Germinal center (tissue), 1 donor: Measurements from ENCODE around the gene AACS.
"Not testable (repeated sequence)": the region's sequence is repeated elsewhere in the genome, so short reads cannot be mapped to it uniquely, and the experiment has no call there.

Experiments
- DNase-seq: peaks from one replicate; pipeline ENCODE4 v3.0.0; 2012; ENCODE audit warnings: mixed read lengths, low spot score

Gene AACS, protein sequence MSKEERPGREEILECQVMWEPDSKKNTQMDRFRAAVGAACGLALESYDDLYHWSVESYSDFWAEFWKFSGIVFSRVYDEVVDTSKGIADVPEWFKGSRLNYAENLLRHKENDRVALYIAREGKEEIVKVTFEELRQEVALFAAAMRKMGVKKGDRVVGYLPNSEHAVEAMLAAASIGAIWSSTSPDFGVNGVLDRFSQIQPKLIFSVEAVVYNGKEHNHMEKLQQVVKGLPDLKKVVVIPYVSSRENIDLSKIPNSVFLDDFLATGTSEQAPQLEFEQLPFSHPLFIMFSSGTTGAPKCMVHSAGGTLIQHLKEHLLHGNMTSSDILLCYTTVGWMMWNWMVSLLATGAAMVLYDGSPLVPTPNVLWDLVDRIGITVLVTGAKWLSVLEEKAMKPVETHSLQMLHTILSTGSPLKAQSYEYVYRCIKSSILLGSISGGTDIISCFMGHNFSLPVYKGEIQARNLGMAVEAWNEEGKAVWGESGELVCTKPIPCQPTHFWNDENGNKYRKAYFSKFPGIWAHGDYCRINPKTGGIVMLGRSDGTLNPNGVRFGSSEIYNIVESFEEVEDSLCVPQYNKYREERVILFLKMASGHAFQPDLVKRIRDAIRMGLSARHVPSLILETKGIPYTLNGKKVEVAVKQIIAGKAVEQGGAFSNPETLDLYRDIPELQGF

DNA sequence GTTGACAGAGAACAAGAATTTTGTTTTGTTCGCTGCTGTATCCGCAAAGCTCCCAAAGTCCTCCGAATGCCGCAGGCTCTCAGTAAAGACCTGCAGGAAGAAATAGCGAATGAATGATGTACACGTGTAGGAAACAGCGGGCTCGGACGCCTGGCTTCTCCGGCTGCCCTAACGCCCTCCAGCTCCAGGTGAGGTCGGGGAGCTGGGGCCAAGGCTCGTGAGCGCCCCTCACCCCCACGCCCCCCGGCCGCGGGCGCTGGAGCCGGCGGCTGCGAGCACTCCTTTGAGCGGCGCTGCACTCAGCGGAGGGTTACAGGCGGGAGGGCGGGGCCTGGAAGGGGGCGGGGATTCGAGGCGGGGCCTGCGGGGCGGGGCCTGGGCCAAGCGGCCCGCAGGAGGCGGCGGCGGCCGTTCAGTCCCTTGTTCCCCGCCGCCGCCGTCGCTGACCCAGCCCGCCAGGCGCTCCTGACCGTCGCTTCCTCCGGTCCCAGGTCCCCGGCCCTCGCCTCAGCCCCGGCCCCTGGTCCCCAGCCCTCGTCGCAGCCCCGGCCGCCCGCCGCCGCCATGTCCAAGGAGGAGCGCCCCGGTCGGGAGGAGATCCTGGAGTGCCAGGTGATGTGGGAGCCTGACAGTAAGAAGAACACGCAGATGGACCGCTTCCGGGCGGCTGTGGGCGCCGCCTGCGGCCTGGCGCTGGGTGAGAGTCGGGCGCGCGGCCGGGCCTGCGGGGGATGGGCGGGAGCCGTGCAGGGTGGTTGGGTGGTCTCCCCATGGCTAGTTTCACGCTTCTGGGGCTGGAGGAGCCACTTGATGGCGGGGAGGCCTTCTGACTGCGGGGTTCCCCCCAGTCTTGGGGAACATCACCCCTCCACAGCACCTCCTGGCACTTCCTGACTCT, at the start of gene AACS:
AACS (plus strand) TSS at position 415 of the 898 bp plus-strand sequence; CDS start at position 565, 150 bp downstream.
- peak; percentile 96 for DNase-seq

DNA sequence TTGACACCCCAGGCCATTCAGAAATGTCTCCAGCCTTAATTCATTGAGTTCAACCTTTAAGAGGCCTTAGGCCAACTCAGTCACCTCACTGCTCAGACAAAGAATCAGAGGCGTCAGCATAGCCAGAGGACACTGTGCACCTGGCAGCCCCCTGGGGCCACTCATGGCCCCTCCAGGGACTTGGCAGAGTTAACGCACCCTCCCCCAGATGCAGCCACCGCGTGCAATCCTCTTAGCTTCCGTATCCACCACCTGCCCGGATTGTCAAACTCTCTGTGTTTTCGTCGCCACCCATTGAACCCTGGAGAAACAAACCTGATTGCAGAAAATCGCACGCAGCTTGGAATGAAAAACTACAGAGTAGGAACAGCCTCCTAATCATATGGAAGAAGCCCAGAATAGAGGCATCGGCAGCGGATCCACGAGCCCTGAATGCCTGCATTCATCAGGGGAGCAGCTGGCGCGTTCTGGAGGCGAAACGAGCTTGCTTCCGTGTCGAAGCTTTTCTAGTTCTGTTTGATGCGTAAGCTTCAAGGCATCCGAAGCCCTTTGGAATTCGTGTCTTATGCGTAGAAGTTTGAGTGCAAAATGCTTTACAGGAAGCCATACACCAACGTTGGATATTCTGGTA, 49.4 kb upstream of the AACS start:
- DNase-seq: peak; percentile 33

DNA sequence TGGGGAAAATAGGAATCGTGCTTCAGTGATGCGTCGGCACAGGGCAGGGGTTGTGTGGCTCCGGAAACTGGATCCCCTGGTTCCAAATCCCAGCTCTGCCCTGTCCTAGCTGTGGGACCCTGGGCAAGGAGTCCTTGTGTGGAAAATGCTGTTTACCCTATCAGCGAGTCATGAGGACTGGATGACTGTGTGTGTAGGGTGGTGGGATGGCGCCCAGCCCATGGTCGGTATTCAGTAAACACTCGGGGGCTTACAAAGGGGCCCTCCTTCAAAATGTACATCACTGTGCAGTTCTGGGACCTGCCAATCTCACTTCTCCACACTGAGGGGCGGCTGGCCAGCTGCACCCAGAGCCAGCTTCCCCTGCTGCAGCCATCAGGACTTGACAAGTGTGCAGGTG, 47.4 kb upstream of the AACS start:
- no peak for DNase-seq

DNA sequence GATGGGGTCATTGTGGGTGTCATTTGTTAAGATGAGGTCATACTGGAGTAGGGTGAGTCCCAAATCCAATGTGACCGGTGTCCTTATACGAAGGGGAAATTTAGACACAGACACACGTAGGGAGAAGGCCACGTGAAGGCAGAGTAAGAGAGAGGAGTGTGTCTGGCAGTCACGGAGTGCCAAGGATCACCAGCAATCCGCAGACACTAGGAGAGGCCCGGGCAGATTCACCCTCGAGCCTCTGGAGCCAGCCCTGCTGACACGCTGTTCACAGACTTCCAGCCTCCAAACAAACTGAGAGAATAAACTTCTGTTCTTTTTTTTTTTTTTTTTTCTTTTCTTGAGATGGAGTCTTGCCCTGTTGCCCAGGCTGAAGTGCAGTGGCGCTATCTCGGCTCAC, 46.9 kb upstream of the AACS start:
- DNase-seq: no peak

DNA sequence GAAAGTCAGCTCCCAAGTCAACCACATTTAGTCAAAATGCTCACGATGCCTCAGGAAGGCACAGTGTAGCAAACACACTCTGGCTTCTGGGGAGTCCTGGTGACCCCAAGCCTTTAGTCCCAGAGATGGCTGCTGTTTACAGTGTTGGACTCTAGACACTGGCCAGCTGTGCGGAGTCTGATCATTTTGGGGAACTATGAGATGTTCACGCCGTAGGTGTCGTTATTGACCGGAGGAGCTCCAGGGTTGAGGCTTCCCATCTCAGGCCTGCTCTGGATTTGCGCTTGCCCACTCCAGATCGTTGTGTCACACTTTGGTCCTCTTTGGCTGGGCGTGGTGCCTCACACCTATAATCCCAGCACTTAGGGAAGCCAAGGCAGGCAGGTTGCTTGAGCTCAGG, 44.1 kb upstream of the AACS start:
- no peak for DNase-seq

DNA sequence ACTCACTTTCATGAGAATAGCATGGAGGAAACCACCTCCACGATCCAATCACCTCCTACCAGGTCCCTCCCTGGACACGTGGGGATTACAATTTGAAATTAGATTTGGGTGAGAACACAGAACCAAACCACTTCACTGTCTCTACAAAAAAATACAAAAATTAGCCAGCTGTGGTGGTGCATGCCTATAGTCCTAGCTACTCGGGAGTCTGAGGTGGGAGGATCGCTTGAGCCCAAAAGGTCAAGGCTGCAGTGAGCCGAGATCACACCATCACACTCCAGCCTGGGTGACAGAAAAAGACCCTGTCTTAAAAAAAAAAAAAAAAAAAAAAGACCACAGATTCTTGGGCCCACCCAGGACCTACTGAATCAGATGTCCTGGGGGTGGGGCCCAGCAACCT, 43.5 kb upstream of the AACS start:
- no peak for DNase-seq

DNA sequence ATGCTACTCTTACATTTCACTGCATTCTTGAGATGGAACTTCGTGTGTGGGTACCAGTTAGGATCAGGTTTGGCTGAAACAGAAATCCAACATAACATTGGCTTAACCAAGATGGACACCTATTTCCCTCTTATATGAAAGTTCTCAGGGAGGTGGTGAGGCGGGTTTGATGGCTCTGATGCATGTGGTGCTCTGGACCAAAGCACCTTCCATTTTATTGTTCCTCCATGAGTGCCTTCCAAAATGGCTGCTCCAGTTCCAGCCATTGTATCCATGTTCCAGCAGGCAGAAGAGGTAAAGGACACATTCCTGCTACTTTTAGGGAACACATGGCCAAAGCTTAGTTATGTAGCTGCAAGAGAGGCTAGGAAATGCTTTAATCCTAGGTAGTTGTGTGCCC, 42.2 kb upstream of the AACS start:
- no peak for DNase-seq

DNA sequence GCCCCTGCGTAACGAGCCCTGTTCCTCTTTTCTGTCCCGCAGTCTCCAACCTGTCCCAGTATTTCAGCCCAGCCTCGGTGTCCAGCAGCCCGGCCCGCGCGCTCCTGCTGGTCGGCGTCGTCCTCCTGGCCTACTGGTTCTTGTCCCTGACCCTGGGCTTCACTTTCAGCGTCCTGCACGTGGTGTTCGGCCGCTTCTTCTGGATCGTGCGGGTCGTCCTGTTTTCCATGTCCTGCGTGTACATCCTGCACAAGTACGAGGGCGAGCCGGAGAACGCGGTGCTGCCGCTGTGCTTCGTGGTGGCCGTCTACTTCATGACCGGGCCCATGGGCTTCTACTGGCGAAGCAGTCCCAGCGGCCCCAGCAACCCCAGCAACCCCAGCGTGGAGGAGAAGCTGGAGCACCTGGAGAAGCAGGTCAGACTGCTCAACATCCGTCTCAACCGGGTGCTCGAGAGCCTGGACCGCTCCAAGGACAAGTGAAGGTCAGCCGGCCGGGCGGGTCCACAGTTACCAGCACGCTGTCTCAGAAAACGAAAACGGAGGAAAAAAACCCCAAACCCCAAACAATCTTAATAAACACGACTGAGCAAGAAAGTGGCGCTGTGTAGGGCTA, 40.2 kb upstream of the AACS start:
- no peak for DNase-seq

DNA sequence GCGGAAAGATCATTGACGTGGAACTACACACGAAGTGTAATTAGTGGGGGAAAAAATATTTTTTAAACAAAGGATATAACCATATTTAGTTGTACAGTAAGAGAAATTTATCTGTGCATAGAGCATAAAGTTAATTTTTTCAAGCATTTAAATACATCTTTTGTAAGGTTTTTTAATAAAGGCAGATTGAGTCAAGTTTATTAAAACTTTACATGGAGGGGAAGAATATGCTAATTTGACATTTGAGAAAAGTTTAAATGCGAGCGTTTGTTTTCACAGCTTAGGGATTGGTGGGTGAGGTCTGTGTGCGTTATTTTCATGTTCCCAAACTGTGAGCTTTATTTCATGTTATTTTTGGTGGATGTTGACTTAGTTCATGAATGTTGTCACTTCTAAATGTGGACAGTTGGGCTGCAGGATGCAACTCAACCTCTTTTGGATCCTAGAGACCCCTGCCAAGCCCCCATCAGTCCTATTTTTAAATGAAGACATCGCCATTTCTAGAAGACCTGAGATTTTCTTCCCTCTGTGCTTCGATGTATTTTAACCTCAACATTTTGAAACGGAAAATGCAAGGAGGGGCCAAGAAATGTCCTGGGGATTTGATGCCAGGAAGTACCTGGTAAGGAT, 39.5 kb upstream of the AACS start:
- DNase-seq: no peak

DNA sequence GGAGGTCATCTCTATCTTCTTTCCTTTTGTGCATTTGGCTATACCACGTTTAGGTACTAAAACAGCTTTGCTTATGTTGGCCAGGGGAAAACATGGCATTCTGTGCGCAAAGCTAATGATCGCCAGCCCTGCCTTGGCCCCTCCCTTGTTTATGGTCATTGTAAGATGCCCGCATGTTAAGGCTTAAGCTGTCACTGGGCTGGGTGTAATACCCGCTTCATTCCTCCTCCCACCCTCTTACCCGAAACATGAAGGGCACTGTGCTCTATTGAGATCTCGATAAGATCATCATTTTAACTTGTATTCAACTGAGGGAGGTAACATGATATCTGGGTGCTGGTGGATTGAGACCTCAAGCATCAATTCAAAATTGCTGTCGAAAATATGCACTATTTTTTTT, 37.1 kb upstream of the AACS start:
- no peak for DNase-seq

DNA sequence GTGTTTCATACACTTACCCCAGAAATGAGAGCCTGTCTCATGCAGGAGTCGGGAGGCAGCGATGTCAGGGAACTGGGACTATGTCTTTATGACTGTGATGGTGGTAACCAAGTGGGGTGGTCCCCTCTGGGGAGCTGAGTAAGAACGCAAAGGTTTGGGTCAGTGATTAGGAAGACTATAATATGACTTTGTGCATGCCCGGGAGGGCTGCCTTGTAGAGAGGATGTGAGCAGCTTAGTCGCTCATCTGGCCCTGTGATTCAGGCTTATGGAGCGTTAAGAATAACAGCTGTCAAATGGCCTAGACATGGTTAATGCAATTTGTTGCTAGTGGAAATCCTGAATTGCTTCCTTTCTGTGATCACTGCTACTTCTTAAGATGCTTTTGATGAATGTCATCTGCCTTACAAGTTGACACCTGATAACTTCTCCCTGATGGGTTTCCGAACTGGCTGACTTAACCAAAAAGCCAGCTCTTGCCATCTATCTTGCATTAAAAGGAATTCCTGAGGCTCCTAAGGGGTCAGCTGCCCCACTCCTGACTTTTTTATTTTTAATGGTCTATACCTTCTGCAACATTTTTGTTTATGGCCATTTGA, 35.4 kb upstream of the AACS start:
- DNase-seq: no peak

DNA sequence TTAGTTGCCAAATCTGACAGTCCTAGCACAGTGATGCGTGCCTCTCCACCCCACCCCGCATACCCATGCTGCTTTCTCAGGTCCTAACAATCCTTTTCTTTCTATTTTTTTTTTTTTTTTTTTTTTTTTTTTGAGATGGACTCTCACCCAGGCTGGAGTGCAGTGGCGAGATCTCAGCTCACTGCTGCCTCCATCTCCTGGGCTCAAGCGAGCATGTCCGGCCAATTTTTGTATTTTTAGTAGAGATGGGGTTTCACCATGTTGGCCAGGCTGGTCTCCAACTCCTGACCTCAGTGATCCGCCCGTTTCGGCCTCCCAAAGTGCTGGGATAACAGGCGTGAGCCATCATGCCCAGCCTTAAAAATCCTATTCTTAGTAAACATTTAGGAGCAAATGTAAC, 33.8 kb upstream of the AACS start:
- DNase-seq: not testable (repeated sequence)

DNA sequence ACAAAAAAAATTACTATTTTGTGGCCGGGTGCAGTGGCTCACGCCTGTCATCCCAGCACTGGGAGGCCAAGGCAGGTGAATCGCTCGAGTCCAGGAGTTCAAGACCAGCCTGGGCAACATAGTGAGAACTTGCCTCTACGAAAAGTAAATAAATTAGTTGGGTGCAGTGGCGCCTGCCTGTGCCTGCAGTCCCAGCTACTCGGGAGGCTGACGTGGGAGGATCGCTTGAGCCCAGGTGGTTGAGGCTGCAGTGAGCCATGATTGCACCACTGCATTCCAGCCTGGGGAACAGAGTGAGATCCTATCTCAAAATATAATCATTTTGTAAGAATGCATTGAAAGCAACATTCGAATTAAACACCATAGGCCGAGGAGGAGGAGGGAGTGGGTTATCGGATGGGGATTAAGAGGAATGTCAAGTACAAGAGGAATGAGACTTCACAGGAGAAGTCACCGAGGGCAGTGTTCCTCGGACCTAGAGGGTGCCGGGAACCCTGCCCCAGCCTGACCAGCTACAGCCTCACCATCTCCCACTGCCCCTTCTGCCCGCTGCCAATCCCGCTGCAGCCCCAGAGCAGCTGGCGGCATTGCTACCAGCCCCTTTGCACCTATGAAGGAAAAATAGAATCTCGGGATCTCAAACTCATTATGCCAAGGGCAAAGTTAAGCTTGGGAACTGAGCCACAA, 32.6 kb upstream of the AACS start:
- no peak for DNase-seq

DNA sequence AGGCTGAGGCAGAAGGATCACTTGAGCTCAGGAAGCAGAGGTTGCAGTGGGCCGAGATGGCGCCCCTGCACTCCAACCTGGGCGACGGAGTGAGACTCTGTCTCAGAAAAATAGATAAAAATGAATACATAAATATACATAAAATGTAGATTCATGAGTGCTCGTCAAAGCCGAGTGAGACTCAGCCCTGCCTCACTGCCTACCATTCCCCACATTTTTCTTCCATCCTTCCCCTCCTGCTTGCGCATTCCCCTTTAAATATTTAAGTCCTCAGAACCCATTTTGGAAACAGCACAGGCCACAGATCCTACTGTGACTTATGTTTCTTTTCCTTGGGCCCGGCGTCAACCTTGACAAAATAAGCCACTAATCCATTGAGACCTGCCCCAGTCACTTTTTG, 31.9 kb upstream of the AACS start:
- DNase-seq: no peak

DNA sequence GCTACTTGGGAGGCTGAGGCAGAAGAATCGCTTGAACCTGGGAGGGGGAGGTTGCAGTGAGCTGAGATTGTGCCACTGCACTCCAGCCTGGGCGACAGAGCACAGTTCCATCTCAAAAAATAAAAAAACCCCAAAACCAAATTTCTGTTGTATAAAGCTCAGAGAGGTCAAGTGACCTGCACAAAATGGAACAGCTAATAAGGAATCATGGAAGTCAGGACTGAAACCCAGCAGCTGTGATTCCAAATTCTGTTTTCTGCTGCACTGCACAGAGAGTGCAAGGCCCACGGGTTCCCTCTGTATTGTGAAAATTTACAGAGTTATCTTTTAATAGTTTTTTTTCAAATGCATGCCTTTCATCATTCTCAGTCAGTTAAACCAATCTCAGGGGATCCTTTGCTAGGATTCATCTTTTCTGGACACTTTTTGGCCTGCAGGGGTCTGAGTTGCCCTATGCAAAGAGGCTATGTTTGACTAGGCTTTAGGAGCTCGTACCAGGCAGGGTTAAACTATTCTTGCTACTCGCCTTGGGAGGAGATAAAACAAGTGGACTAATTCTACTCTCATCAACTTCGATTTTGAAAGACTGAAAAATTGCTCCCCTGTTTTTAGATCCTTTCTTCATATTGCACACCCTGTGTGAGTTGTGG, 26.1 kb upstream of the AACS start:
- DNase-seq: no peak

DNA sequence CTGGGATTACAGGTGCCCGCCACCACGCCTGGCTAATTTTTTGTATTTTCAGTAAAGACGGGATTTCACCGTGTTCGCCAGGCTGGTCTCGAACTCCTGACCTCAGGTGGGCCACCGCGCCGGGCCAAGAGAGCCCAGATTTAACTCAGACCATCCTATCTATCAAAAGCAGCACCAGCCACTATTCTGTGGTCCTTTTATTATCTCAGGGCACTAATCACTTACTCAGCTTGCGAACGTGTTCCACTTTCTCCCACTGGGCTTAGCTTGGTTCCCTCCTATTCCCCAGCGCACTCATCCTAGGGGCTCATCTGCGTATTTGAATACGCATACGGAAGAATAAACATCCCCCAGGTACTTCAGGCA, 16.2 kb upstream of the AACS start:
- no peak for DNase-seq

DNA sequence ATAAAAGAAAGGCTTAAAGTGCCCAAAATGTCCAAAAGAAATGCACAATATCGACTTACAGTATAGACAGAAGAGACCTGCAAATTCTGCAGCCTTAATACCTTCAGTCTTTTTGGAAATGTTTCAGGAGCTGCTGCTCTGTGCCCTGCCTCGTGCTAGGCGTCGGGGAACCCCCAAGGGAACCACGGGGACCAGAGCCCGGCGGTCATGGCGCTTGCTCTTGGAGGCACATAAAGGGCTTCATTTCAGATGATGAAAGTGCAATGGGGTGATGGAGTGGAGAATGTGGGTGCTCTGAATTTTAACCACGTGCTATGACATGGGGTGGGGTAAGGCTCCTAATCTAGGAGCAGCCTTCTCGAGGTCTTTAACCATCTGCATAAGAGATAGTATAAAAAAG, 14.8 kb upstream of the AACS start:
- DNase-seq: no peak

DNA sequence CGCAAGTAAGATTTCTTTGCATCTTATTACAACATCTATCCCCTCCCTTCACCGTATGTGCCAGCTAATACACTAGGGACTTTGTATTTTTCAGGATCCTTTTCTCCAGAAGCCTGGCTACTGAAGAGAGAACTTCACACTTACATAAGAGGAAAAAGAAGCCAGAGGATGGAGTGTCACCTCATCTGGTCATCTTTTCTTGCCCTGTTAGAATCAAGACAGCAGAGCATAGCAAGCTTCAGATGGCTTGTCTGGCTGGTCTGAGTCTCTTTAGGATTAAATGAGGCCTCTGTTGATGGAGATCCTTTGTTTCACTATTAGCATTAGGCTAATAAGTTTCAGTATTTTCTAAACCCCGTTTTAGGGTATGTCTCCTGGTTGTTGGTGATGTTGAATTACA, 14.4 kb upstream of the AACS start:
- no peak for DNase-seq

DNA sequence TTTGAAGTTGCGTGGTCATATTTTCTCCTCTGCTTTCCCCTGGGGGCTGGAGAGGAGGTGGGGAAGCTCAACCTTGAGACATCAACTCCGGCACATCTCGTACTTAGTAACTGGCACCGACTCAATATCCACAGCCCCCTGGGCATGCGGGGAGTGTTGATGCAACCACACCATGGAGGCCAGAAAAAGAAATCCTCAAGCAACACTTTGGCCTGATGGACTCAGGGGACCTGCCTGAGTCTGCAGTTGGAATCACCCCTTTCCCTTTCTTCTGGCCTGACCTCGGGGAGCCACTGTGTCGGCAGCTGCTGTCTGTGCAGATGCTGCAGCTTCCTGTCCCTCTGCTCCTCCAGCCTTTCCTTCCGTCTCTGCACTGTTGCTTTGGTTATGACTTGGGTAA, 11.4 kb upstream of the AACS start:
- DNase-seq: no peak

DNA sequence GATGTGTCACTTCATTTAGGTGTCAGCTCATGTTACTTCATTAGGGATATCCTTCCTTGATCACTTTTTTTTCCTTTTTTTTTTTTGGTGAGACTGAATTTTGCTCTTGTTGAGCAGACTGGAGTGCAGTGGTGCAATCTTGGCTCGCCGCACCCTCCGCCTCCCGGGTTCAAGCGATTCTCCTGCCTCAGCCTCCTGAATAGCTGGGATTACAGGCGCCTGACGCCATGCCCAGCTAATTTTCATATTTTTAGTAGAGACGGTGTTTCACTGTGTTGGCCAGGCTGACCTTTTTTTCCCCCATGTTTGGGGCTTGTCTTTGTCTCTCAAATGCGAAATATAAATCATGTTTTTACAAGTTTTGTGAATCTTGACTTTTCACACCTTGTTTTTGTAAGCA, 9.6 kb upstream of the AACS start:
- DNase-seq: no peak
